Liver (tissue), 9 donors: ENCODE data around the gene MBP. TPM values are rescaled to one million over a fixed set of nuclear protein-coding genes. Genes with fewer than 3 reads are reported as not detected.

ENCODE experiments used
- DNase-seq: peaks from one replicate; pipeline ENCODE4 v3.0.0-alpha.2; 2017; ENCODE audit warnings: low spot score
- H3K27ac ChIP-seq, 2 donors: one replicate each; pipeline ENCODE4 v1.7.0; 2013; ENCODE audit warnings: inconsistent platforms in 2 of 2, low read length in 2 of 2, control low read depth in 1 of 2, low read depth in 1 of 2, mild to moderate bottlenecking in 1 of 2
- H3K27me3 ChIP-seq, 4 donors: one replicate each; pipeline versions ENCODE4 v1.6.1 to v1.7.0; 2013; ENCODE audit warnings: low read length in 3 of 4, inconsistent platforms in 1 of 4, mild to moderate bottlenecking in 1 of 4, moderate library complexity in 1 of 4; ENCODE audit not compliant: control insufficient read depth in 4 of 4, insufficient read depth in 4 of 4
- H3K36me3 ChIP-seq, 4 donors: one replicate each; pipeline versions ENCODE4 v1.6.1 to v1.7.0; 2013; ENCODE audit warnings: low read length in 3 of 4, mild to moderate bottlenecking in 3 of 4, low read depth in 1 of 4, moderate library complexity in 1 of 4; ENCODE audit not compliant: control insufficient read depth in 4 of 4, insufficient read depth in 3 of 4
- H3K4me1 ChIP-seq, 4 donors: one replicate each; pipeline versions ENCODE4 v1.6.1 to v1.7.0; 2013; ENCODE audit warnings: low read length in 3 of 4, mild to moderate bottlenecking in 3 of 4, moderate library complexity in 1 of 4; ENCODE audit not compliant: control insufficient read depth in 4 of 4, insufficient read depth in 4 of 4
- H3K4me3 ChIP-seq, 3 donors: one replicate each; pipeline versions ENCODE4 v1.6.1 to v1.7.0; 2013; ENCODE audit warnings: low read length in 3 of 3, control low read depth in 1 of 3, low read depth in 1 of 3, mild to moderate bottlenecking in 1 of 3
- H3K9ac ChIP-seq, 2 donors: one replicate each; pipeline ENCODE4 v1.7.0; 2013; ENCODE audit warnings: low read length in 2 of 2, mild to moderate bottlenecking in 2 of 2, moderate library complexity in 2 of 2, control low read depth in 1 of 2, low read depth in 1 of 2
- H3K9me3 ChIP-seq, 4 donors: one replicate each; pipeline versions ENCODE4 v1.6.1 to v1.7.0; 2013; ENCODE audit warnings: low read length in 3 of 4; ENCODE audit not compliant: control insufficient read depth in 4 of 4
- FOXA2 ChIP-seq: IDR thresholded peaks from 2 replicates; pipeline ENCODE4 v1.6.1; 2016; ENCODE audit warnings: antibody characterized with exemption
- HNF4A ChIP-seq, 2 donors: conservative IDR thresholded peaks; 2 replicates each; pipeline ENCODE4 v1.6.1; 2016; ENCODE audit warnings: antibody characterized with exemption in 2 of 2, mild to moderate bottlenecking in 2 of 2
- HNF4G ChIP-seq: IDR thresholded peaks from 2 replicates; pipeline ENCODE4 v1.6.1; 2016; ENCODE audit warnings: antibody characterized with exemption
- RAD21 ChIP-seq, 2 donors: IDR thresholded peaks; 2 replicates each; pipeline ENCODE4 v1.6.1; 2016; ENCODE audit warnings: antibody characterized with exemption in 2 of 2, mild to moderate bottlenecking in 2 of 2
- SP1 ChIP-seq: IDR thresholded peaks from 2 replicates; pipeline ENCODE4 v1.6.1; 2018; ENCODE audit warnings: antibody characterized with exemption, mild to moderate bottlenecking
- WGBS: extraction: QIAGEN DNeasy Blood & Tissue Kit; methylation state at CpG from one replicate; pipeline ENCODE4 v1.1.7; 2013; 5-methylcytosine and 5-hydroxymethylcytosine counted together
- polyA plus RNA-seq, 2 donors: library from polyadenylated mRNA; stranded (reverse) in 1 of 2; unstranded in 1 of 2; fragments of 200-250 nt in 1 of 2; fragments of >200 nt in 1 of 2; fragmentation: Nextera tagmentation in 1 of 2; extraction: Ambion mirVana in 1 of 2; gene quantifications; one replicate each; pipeline versions ENCODE4 v1.2.1 to v1.2.3, GENCODE V29; 2013 to 2015
- total RNA-seq, 2 donors: library from RNA; depleted of rRNA; stranded (reverse); fragments of >200 nt; gene quantifications; one replicate each; pipeline ENCODE4 v1.2.3, GENCODE V29; 2014
- TF ChIP-seq, protein P1 (sequence below): IDR thresholded peaks from 2 replicates; pipeline ENCODE4 v1.6.1; 2016; ENCODE audit warnings: antibody characterized with exemption, mild to moderate bottlenecking
- TF ChIP-seq, protein P2 (sequence below): IDR thresholded peaks from 2 replicates; pipeline ENCODE4 v1.6.1; 2016; ENCODE audit warnings: antibody characterized with exemption
- donor health status: healthy.
- donor health status: healthy.
- donor health status: healthy.
- donor health status: healthy.
- donor health status: healthy.

Gene MBP
- total and polyA plus RNA-seq, 4 donors, result 9.7 to 23.3 (median 17.7) TPM

DNA sequence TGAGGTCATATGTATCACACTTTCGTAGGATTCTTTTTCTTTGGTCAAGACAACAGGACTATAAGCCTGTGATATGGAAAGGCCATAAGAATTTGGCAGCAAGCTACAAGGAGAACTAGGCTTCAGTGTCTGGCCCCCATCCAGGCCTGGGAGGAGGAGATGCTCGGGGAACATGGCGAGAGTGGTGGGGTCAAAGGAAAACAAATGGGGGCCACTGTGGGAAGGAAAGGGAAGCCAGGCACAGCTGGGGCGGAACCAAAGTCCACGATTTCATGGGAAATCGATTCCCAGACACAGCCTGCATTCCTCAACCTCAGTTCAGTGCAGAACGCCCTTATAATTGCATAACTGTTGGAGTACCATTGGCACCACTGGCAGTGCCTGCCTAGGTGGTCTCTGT, 58.2 kb downstream of the MBP start:
- TF ChIP-seq HNF4A (conservative IDR thresholded peaks at IDR 0.05) (peak in 1 of 2 donors; percentile 12), HNF4G (no peak)
- DNase-seq, result no peak
- Histone ChIP-seq H3K4me3 (no peak overlapping the region), H3K4me1 (peaks cover 6 to 18% (median 16%) of the 10 kb centered on the region in 4 donors), H3K27ac (peak overlapping the region in 1 of 2 donors; percentile 14), H3K36me3 (peaks cover 0 to 3% (median 0%) of the 10 kb centered on the region in 4 donors), H3K27me3 (no peaks in the 10 kb centered on the region), H3K9me3 (no peaks in the 10 kb centered on the region), H3K9ac (no peak overlapping the region)
- 69% methylated on average over 7 of the region's 7 CpGs for WGBS

DNA sequence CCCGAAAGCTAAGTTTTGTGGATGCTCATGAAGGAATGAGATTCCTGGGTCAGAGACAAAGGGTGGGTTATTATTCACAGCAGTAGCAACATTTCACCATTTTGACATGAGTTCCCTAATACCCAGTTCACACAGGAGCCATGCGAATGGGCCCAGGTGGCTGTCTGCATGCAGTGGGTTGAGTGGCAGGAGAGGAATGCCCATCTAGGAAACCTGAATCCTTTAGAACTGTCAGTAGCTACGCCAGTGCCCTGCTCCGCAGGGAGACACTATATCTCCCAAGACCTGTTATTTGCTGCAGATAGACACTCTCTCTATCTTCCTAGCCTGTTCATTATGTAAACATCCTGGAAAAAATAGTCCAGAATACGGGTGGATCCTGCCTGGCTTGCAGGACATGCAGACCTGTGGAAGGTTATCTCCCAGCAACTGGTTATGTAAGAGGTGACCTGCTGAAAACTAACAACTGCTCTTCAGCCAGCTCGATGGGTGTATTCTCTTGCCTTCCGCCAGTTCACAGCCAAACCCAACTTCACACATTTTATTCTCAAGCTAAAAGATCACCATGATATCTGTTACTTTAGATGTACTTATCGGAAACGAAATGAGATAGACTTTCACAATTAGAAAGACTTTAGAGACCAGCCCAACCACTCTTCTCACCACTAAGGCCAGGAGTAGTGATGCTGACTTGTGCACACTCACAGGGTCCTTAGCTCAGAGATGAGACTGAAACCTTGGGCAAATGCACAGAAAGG, 59.1 kb downstream of the MBP start:
- no peaks in the 10 kb centered on the region for H3K27me3 ChIP-seq
- peaks cover 0 to 3% (median 0%) of the 10 kb centered on the region in 4 donors for H3K36me3 ChIP-seq
- H3K9ac ChIP-seq, result no peak overlapping the region
- H3K4me3 ChIP-seq, result no peak overlapping the region
- H3K9me3 ChIP-seq, result no peaks in the 10 kb centered on the region
- peaks cover 6 to 20% (median 17%) of the 10 kb centered on the region in 4 donors for H3K4me1 ChIP-seq
- whole genome bisulfite sequencing, result 67% methylated on average over 9 of the region's 9 CpGs
- peak overlapping the region; percentile 14 to 30 for H3K27ac ChIP-seq
- TF ChIP-seq RAD21 (IDR thresholded peaks at IDR 0.05) (peak in 1 of 2 donors; percentile 13), SP1 (no peak)
- TF ChIP-seq, protein P1, sequence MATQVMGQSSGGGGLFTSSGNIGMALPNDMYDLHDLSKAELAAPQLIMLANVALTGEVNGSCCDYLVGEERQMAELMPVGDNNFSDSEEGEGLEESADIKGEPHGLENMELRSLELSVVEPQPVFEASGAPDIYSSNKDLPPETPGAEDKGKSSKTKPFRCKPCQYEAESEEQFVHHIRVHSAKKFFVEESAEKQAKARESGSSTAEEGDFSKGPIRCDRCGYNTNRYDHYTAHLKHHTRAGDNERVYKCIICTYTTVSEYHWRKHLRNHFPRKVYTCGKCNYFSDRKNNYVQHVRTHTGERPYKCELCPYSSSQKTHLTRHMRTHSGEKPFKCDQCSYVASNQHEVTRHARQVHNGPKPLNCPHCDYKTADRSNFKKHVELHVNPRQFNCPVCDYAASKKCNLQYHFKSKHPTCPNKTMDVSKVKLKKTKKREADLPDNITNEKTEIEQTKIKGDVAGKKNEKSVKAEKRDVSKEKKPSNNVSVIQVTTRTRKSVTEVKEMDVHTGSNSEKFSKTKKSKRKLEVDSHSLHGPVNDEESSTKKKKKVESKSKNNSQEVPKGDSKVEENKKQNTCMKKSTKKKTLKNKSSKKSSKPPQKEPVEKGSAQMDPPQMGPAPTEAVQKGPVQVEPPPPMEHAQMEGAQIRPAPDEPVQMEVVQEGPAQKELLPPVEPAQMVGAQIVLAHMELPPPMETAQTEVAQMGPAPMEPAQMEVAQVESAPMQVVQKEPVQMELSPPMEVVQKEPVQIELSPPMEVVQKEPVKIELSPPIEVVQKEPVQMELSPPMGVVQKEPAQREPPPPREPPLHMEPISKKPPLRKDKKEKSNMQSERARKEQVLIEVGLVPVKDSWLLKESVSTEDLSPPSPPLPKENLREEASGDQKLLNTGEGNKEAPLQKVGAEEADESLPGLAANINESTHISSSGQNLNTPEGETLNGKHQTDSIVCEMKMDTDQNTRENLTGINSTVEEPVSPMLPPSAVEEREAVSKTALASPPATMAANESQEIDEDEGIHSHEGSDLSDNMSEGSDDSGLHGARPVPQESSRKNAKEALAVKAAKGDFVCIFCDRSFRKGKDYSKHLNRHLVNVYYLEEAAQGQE, result no peak
- no peak for DNase-seq

- Histone ChIP-seq H3K27ac (no peak overlapping the region), H3K9me3 (no peaks in the 10 kb centered on the region), H3K27me3 (no peaks in the 10 kb centered on the region), H3K4me3 (no peak overlapping the region), H3K36me3 (no peaks in the 10 kb centered on the region), H3K4me1 (peaks cover 6 to 23% (median 17%) of the 10 kb centered on the region in 4 donors), H3K9ac (no peak overlapping the region)
- TF ChIP-seq, protein P1, result no peak
- no peak for TF ChIP-seq FOXA2
- TF ChIP-seq, protein P2, sequence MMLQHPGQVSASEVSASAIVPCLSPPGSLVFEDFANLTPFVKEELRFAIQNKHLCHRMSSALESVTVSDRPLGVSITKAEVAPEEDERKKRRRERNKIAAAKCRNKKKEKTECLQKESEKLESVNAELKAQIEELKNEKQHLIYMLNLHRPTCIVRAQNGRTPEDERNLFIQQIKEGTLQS, result no peak
- WGBS, result 95% methylated on average over 7 of the region's 7 CpGs
- no peak for DNase-seq
Measured at GRCh38 chr18:77072566-77072965, 60.0 kb downstream of the MBP start.
